Non-pigmented ciliary epithelial cell (primary cell): ENCODE results near the gene PRELID1.
A peak's percentile ranks its signal among the peaks of the same experiment; 100 is the strongest.

Experiments
- DNase-seq: peaks from one replicate; pipeline ENCODE4 v3.0.0-alpha.2; 2010; ENCODE audit warnings: low read depth

The PRELID1 gene

DNA sequence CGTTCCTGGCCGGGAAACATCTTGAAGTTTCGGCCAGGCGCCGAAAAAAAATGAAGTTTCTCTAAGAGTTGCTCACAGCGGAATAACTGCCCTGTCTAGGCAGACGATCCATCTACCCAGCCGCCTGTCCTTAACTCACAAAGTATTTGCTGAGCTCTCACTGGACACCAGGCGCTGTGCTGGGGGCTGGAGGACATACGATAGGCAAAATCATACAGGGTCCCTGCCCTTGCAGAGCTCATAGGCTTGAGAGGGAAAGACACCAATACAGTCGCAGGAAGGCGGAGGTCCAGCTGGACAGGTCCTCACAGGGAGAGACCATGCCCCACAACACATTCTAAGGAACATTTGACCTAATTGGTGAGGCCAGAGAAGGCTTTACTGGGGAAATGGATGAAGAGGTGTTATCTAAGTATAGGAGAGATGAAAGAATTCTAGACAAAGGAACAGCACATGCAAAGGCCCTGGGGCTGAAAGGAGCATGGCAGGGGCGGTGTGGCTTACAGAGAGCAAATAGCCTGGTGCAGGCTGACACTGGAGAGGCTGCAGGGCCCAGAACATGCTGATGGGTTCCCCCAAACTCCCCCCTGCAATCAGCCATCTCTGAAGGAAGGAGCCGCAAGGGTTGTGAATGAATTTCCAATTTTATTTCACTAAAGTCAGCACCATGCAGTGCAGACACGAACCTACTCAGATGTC lies 10.1 kb downstream of the PRELID1 start:
- no peak for DNase-seq

DNA sequence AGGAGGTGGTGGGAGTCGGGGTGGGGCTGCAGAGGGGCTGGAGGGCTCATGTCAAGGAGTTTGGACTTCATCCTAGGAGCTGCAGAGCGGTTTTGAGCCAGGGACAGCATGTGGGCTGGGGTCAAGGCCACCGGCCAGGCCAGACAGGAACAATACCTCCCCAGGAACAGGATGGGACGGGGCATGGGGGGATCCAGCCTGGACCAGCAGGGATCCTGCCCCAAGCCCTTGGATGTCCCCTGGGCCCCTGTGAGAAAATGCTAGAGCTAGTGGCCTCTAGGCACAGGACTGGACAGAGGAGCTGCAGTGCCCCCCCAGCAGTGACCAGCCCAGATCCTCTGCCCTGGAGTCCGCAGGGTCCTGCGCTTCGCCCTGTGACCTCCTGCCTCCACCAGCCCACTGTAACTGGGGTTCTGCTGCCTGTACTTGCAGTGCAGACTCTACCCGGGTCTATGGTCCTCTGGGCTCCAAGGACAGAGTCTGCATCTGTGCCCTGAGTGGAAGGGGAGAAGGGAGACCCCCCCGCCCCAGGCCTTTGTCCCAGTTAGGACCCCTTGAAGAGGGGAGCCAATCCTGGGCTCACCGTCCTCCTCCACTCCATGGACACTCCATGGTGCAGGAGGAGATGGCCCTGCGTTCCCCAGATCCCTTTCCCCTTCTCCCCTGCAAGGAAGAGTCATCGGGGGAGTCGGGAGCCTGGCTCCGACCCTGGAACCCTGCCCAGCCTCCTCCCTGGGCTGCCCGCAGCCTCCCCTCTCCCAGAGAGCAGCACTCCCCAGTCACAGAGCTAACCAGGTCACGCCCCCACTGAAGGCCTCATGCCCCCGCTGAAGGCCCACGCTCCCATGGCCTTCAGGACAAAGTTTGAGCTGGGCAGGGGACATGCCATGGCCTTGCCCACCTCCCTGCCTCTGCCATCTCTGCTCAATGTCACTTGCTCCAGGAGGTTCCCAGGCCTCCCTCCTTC lies 11.1 kb downstream of the PRELID1 start:
- no peak for DNase-seq

DNA sequence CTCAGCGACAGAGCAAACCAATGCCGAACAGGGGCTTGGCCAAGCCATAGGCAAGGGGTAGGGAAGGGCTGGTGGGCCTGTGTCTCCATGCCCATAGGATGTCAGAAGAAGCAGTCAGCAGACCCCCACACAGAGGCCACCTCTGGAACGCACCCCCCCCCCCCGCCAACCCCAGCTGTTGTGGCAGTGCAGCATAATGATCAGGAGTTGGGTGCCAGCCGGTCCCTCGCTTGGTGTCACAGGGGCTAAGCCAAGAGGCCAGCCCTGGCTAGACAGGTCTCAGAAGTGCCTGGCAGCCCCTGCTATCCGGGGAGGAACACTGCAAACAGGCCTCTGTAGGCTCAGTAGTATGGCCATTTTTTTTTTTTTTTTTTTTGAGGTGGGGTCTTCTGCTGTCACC lies 11.8 kb downstream of the PRELID1 start:
- DNase-seq, result no peak

DNA sequence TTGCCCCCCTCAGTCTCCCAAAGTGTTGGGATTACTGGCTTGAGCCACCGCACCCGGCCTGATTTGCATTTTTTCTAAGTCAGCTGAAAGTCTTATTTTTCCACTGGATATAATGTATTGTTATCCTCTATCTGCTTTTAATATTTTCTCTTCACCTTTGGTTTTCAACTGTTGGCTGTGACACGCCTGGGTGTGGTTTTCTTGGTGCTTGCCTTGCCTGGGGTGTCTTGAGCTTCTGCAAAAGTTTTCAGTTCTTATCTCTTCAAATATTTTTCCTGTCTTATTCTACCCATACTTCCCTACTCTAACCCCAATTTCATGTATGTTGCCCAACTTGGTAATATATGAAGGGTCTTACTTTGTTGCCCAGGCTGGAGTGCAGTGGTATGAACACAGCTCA lies 12.4 kb downstream of the PRELID1 start:
- DNase-seq, result no peak

DNA sequence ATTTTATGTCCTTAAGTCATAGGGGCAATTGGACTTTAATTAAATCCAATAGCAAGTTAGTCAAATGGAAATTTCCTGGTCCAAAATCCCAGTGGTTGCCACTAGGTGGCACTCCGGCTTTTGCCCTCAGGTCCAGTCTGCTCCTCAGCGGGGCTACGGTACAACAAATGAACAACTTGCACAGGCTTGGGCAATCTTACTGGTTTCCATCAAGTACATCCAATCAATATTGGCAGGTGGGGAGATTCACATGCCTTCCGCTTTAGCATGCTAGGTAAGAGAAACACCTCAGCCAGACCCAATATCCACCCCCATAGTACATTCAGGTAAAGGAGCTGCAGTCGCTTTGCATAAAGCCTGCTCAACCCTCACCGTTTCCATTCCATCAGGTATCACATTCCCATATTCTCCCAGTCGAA lies 14.4 kb downstream of the PRELID1 start:
- DNase-seq, result peak; percentile 60

DNA sequence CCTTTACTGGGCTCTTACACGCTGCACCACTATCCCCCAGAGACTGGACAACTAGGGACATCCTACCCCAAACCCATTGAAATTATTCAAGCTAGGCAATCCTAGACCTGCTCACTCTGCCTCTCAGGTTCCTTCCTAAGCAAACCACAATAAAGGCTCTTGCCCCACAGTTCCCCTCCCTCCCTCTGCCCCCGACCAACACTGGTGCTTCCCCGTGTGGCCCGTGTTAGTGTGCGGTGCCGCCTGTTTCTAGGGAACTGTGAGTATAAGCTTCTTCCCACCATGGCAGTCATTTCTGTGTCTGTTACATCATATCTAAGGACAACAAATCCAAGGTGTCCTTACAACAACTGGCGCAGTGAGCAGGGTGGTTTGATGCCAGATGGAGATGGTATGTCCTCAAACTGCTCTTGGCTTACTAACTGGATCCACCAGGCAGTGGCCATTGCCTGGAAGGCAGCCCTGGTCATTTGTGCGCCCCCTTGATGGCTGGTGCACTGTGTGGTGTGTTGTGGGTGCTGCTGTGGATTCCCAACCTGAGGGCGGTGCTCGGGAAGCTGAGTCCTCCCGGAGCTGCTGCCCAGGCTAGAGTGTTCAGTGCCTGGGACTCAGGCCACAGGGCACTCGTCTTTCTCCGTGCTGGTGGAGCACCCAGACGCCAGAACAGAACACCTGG lies 16.5 kb downstream of the PRELID1 start:
- no peak for DNase-seq

DNA sequence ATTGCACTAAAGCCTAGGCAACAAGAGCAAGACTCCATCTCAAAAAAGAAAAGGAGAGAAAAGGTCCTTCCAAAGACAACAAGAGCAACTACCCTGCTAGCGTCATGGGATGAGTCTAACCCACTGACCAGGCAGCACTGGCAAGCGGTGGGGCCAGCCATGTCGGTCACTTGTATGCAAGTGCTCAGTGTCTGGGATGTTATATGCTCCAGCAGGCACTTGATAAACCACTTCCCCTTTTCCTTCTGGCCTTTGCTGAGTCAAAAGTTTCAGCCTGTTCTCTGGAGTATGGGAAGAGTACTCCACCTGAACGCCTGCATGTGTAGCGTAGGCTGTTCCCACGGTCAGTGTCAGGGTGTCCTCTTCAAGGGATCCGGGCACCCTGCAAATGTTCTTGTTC lies 17.3 kb downstream of the PRELID1 start:
- DNase-seq, result no peak

DNA sequence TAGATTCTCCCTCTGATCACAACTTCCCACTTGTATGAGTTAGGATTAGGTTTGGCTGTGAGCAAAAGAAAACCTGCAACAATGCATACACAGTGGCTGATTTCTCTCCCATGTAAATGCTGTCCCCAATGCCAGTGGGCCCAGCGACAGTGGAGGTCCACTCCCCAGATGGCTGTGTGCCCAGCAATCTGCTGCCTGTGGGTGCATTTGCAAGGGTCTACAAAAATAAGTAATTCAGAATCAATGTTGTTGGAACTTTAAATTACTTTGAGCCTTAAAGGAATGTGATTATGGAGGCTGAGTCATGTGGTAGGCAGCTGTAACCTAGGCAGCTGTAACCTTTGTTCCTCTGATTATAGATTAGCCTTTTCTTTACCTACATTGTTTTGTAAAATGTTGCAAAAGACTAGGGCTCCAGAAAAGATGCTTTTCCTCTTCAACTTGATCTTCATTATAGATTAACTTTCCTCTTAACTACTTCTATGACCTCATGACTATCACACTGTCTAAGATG lies 22.3 kb downstream of the PRELID1 start:
- DNase-seq, result no peak

DNA sequence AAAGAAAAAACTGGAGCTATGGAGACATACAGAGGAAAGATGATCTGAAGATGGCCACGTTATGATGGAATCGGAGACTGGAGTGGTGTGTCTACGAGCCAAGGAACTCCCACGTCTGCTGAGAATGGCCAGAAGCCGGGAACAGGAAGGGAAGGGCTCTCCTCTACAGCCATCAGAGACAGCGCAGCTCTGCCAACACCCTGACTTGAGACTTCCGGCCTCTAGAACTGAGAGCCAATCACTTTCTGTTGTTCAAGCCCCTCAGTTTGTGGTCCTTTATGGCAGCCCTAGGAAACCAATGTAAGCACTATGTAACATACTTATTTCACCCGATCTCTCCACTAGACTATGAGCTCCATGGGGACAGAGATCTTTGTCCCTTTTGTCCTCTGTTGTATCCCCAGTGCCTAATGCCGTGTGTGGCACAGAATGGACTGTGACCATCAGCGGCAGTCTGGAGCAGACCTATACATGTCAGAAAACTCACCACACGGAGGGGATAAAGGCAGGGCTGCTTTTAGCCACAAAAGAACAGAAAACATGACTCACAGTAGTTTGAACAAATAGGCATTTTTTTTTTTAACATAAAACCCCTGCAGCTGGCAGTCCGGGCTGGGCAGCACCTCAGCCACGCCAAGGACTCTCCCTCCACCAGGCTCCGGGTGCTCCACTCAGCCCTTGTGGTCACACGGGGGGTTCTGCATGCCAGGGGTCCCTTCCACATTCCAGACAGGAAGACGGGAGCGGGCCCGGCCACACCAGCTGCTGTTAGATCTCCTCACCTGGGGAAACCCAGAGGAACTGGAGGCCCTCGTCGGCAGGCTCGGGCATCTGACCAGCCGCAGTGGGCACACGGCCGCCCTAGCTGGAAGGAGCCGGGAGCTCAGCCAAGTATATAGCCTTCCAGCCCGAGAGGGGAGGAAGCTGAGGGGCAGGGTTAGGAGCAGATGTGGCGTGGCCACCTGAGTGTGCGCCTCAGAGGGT lies 24.2 kb downstream of the PRELID1 start:
- DNase-seq, result peak; percentile 38

DNA sequence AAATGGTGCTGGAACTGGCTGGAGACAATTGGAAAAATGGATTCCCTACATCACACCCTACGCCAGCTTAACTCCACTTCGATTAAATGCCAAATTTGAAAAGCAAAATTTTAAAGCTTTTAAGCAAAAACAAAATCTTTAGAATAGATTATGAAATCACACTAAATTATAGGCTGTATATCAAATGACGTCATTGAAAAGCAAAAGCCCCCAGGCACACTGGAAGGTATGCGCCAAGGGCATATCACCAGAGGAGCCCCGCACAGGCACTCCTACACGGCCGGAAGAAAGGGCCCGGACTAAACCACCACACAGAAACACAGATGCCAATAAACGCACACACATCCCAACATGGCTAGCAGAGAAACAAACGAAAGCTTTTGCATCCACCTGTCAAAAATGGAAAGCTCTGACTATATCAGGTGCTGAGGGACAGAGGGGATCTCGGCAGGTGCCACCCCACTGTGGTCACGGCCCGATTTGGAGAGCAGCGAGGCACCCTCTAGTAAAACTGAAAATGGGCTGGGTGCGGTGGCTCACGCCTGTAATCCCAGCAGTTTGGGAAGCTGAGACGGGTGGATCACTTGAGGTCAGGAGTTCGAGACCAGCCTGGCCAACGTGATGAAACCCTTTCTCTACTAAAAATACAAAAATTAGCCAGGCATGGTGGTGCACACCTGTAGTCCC lies 25.1 kb downstream of the PRELID1 start:
- DNase-seq, result no peak

DNA sequence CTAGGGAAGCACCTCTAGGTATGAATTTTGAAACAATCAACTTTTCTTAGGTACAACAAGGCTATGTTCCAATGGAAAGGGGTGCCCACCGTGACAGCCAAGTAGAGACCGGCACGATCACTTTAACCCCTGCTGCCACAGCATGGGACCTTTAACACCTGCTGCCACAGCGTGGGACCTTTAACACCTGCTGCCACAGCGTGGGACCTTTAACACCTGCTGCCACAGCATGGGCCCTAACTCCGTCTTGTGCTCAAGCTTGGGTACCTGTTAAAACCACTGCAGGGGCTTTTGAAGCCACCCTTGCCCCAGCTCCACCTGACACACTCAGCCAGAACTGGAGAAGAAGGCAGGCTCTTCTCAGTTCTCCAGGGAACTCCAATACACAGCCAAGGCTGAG lies 26.3 kb downstream of the PRELID1 start:
- no peak for DNase-seq

DNA sequence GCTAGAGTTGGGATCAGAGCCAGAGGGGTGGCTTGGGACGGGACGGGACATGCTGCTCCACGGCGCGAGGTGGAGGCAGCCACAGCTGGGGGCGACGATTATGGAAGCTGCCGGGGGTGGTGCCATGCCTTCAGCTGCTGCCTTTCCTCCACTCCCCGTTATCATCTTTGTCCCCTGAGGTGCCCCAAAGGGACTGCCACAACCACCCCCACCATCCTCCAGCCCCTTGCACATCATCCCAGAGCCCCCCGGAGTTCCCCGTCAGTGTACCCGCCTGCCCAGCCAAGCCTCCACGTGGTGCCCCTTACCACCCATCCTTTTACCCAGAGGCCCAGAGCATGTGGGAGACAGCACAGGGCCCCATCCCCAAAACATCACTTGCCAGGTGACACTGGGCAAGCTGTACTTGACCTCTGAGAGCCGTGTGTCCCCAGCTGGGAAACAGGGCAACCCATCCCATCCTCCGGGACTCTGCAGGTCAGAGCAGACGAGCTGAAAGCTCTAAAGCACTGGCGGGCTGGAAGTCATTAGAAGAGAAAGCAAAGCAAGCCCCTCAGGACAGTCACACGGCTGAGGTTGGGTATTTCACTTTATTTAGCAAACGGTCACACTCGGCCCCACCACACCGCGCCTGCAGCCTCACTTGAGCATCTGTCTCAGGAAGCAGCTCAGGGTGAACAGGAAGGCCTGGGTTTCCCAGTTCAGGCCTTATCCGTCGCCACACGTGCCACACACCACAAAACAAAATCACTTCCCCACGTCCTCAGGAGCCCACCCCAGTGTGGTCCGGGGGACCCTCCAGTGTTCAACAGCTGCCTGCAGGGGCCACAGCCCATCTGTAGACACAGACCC lies 27.6 kb downstream of the PRELID1 start:
- DNase-seq, result no peak

DNA sequence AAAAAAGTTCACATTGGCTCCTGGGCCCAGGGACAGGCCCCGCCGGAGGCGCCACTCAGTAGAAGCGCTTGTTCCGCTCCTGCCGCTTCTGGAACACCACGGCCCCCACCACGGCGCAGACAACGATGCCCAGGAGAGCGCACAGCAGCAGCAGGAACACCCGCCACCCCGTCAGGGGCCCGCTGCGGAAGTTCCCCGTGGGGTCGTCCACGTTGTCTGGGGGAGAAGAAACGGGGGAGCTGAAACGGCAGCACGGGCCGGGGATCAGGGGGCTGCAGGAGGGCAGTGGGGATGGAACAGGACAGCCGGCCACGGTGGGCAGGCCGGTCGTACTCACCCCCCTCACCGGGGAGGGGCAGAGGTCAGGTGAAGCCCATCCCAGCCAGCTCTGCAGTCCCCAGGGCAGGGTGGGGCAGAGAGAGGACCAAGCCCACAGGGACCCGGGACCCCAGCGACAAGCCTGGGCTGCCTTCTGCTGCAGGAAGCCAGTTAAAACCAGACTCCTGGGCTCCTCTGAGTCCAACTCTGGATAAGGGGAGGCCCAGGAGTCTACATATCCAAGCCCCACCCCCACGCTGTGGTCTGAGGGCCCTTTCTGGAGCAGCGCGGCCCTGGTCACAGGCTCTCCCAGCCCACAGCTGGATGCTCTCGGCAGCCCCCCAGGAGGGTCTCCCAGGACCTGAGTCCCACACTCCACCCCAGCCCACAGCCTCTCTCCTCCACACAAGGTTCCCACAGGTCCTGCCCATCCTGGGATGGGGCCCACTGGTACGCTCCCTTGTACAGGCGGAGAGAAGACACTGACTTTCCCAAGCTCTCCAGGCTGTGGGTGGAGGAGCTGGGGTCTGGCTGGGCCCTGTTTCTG lies 28.7 kb downstream of the PRELID1 start:
- DNase-seq, result no peak

DNA sequence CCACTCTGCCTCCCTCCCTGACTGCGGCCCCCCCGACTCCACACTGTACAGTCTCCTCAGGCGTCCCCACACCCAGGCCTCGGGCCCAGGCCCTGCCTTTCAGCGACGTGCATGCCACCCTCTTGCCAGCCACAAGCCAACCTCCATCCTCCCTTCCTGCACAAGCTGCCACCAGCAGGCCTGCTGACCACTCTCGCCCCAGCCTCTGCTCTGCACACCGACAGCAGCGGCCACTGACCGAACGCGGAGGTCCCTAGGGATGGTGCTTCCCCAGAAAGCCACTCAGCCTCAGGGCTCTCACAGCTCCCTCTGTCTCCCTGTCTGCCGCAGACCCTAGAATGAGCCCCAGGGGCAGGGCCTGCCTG lies 29.3 kb downstream of the PRELID1 start:
- DNase-seq, result no peak

DNA sequence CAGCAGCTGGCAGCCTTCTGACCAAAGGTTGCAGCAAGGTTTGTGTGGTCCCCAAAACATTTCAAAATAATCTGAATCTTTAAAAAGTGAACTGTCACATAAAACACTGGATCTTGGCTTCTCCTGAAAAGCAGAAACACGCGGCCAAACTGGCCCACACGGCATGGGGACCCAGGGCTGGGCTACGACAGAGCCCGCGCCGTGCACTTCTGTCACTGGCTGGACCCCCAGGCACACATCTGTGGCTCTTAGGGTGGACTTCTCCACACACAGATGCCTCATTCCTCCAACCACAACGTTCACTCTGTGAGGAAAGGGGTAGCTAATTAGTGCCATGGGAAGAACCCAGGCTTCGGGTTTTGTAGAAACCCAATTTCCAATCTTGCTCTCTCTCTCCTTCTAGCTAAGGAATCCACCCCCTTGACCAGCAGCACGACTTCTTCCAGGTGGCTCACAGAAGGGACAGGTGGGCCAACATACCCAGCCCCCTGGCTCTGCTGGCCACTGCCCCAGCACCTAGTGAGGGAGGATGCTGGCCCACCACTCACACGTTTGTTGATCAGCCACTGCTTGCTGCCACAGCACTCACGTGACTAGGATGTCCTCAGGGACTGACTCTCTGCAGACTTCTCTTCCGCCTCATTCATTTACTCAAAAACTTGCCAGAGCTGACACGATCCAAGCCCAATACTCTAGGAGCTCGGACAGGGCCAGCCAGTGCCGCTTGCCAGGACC lies 30.0 kb downstream of the PRELID1 start:
- DNase-seq, result no peak

DNA sequence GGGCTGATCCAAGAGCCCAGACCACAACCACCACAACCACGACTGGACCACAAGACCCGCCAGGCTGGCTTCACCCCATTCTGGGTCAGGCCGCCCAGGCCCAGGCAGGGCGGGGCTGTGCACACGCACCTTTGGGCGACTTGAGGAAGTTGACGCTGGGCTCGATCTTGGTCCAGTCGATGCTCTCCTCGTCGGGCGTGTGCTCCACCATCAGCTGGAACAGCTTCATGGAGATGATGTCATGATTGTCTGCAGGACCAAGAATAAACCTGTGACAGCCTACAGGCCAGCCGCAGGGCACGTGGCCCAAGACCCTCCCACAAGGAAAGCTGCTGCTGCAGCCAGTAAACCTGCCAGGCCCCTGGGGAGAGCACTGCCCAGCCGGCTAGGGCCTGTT lies 30.6 kb downstream of the PRELID1 start:
- no peak for DNase-seq

DNA sequence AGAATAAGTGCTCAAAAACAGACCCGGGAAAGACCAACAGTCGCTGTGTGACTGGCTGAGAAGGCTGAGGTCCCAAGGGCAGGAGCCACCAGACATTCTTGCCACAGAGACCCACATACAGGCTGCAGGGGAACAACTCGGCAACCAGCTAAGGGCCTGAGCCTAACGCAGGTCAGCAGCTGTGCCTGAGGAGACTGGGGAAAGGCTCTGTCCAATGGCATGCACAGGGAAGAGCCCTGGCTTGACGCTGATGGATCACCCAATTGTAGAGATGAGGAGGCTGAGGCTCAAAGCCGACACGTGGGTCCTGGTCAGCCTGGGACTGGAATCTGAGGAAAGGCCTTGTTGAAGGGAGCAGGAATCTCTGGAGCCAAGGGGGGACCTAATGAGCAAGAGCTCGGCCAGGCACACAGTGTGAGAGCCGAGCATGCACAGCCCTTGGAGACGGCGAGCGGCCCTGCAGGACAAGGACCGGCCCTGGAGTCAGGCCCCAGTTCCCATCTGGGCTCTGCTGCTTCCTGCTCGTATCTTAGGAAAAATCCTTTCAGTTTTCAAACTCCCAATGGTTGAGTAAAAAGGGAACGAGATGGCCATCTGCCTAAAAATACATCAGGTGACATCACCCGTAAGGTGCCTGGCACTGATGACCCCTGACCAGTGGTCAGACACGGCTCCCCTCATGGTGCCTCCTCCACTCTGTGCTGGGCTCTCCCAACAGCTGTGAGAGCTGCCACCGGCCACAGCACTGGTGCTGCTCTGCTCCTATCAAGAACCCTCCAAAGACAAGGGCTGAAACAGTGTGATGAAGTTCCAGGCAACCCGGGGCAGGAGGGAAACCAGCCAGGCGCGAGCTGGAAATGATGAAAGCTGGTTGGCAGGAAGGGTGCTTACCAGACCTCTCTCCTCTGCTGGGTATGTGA lies 31.4 kb downstream of the PRELID1 start:
- no peak for DNase-seq
